ENCODE data around the gene PRDM11.
"Not testable (repeated sequence)": the region's sequence is repeated elsewhere in the genome, so short reads cannot be mapped to it uniquely, and the experiment has no call there.

The PRDM11 gene

DNA sequence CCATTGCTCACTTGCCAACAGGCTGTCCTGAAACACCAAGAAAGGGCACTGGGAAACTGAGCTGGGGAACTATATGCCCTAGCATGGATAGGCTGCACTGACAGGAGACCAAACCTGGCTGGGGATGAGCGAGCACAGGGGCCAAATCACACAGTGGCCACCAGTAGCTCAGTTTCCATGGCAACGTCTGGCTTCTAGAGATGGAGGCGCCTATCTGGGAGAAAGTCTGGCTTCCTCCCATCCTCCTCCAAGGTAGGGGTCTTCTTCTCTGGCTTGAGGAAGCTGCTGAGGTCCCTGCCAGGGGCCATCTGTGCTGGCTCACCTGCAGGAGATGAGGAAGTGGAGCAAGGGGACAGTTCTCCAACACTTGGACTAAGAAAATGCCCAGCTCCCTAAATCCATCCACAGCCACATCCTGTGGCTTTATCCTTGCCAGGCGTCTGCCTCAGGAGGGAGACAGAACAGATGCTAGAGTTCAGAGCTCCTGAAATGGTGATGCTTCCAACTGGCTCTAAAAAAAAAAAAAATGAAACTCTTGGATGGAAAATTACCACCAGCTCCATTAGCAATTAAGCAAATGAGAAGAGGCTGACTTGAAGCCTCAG is 91.4 kb downstream of the PRDM11 start:
- DNase-seq (ENCODE audit: low spot score) = no peak

- DNase-seq (ENCODE audit: low spot score) = no peak
Observed at GRCh38 chr11:45238724-45239123, 92.3 kb downstream of the PRDM11 start.

DNA sequence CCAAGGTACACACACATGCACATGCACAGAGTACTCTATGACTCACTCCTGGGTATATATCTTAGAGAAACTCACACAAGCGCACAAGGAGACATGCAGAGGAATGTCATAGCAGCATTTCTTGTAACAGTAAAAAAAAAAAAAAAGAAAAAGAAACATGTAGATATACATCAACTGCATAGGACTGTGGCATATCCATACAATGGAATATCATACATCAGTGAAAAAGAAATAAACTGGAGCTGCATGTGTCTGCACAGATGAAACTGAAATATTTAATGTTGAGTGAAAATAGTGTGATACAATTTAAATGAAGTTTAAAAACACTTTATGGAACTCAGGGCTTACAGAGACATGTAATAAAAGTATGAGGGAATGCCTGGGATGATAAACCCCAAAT is 93.3 kb downstream of the PRDM11 start:
- DNase-seq (ENCODE audit: low spot score) = no peak

- DNase-seq (ENCODE audit: low spot score) = no peak
Observed at GRCh38 chr11:45243967-45244366, 97.5 kb downstream of the PRDM11 start.

- DNase-seq (ENCODE audit: low spot score) = no peak
Observed at GRCh38 chr11:45245218-45246045, 99.0 kb downstream of the PRDM11 start.

GRCh38 chr11:45246241-45246640 is 99.8 kb downstream of the PRDM11 start:
- DNase-seq (ENCODE audit: low spot score) = no peak

- DNase-seq (ENCODE audit: low spot score) = no peak
Observed at GRCh38 chr11:45247433-45247832, 101.0 kb downstream of the PRDM11 start.

DNA sequence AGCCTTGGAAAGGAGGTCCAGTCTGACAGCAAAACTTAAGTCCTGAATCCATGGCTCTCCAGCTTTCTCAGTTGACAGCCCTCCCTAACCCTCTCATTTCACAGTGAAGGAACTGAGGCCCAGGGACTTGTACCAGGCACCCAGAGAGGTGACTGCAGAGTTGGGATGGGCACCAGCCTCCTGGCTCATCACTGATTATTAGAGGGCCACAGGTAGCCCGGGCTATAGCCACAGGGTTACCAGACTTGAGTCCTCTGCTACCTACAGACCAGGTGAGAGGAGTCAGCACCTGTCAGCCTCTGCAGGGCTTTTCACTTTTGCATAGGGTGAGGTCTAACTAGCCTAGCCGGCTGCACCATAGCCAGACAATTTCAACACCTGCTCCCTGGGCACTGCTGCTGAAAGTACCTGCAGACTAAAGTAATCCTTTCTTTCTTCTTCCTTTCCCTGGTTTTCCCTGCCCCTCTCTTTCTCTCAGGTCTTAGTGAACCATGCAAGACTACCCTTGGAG is 102.1 kb downstream of the PRDM11 start:
- no peak for DNase-seq (ENCODE audit: low spot score)

GRCh38 chr11:45249372-45249771 is 102.9 kb downstream of the PRDM11 start:
- not testable (repeated sequence) for DNase-seq (ENCODE audit: low spot score)

GRCh38 chr11:45250035-45250718 is 103.7 kb downstream of the PRDM11 start:
- no peak for DNase-seq (ENCODE audit: low spot score)

- DNase-seq (ENCODE audit: low spot score) = peak; percentile 86
Observed at GRCh38 chr11:45252134-45252856, 105.9 kb downstream of the PRDM11 start.

DNA sequence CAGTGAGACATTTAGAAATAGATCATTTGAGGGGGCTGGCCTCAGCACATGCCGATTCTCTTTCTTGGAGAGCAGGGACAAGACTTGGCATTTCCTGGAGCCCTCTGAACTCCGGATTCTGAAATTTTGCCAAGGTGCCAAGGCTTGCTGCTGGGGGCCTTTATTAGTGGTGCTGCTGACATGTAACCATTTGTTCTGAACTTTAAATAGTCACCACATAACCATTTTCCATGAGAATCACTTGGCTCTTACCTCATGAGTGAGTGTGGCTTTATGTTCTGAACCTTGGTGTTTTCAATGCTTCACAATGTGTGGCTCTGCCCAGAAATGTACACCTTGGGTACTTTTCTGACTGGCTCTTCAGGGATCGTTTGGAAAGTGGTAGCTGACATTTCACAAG is 106.4 kb downstream of the PRDM11 start:
- DNase-seq (ENCODE audit: low spot score) = no peak

DNA sequence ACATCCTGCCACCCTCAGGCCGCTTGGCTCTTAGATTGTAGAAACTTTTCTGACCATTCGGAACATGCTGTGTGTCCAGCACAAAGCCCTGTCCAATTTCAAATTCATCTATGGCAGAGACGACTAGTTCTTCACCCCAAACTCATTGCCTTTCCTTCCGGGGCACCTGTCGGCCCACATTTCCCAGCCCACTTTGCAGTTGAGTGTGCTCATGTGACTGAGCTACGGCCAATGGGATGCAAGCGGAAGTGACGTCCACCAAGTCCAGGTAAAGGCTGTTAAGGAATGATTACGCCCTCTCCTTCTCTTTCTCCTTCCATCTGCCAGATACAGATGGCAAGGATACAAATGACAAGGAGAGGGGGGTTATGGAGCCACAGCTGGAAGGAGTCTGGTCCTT is 107.2 kb downstream of the PRDM11 start:
- no peak for DNase-seq (ENCODE audit: low spot score)

DNA sequence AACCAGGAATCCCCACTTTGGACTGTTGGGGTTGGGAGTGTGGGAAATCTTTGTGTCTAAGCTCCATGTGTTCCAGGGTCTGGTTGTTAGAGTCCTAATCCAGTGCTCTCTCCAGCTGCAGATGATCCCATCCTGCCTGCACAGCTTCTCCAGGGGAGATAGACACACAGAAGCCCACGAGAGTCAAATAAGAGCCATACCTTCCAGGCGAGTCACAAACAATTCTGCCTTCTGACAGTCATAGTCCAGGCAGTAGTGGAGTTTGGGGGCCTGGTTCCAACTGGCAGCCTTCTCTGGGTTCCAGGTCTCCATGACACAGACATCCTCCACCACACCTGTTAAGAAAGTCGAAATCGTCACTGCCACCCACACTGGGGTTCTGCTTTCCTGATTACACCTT is 107.6 kb downstream of the PRDM11 start:
- no peak for DNase-seq (ENCODE audit: low spot score)

DNA sequence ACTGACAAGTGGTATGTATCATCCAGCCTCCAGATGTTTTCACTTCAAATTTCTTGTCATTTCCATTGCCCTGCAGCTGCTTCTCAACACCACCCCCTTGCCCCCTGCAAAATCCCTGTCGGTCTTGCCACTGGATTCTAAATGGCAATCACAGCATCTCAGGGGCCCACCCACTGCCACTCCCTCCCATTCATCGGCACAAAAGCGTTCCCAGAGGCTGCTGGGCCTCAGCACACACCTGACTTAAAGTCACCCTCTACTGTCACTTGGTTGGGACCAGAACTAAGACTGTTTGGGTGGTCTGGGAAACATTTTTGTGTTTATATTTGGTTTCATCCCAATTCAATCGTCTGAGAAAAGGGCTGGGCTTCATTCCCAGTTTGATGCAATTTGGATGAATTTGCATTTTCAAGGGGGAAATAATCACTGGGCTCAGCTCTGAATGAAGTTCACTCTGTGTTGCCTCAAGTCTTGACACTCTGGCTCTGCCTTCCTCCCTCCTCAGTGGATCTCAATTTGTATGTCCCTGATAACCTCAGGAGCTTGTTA is 112.6 kb downstream of the PRDM11 start:
- DNase-seq (ENCODE audit: low spot score) = no peak

- DNase-seq (ENCODE audit: low spot score) = no peak
Observed at GRCh38 chr11:45259592-45259991, 113.2 kb downstream of the PRDM11 start.

DNA sequence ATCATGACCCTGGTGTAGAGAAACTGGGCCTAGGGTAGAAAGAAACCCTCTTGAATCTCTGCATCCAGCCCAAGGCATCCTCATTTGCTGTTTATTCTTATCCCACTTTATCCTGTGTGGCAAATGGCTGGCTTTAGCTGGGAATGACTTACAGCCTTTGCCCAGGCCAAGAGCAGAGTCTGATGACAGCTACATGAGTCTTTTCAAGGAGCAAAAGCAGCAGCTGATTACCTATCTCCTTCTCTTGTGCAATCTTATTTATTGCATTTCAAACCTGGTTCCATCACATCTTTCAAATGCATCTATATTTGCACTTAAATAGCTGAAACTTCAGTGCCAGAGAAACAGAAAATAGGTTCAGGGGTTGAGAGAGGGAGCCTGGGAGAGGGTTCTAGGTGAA is 113.6 kb downstream of the PRDM11 start:
- DNase-seq (ENCODE audit: low spot score) = no peak

DNA sequence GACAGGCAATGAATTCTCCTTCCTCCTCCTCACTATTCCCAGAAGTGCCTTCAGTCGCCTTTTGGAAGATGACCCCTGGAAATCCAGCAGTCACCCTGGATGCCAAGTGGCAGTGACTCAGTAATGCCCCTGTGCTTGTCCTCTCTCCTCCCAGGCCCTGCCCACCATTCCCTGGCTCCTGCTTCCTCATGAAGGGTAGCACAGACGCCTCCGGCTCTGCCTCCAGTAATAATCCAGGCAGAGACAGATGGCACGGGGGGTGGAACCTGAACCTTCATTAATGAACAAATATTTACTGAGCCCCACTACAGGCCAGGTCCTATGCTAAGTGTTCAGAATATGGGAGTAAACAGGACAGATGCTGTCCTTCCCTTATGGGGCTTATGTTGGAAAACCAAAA is 116.5 kb downstream of the PRDM11 start:
- no peak for DNase-seq (ENCODE audit: low spot score)

- no peak for DNase-seq (ENCODE audit: low spot score)
Observed at GRCh38 chr11:45263773-45264172, 117.3 kb downstream of the PRDM11 start.

GRCh38 chr11:45264839-45265515 is 118.5 kb downstream of the PRDM11 start:
- DNase-seq (ENCODE audit: low spot score) = peak; percentile 67

GRCh38 chr11:45265969-45266675 is 119.7 kb downstream of the PRDM11 start:
- DNase-seq (ENCODE audit: low spot score) = no peak
